CD4-positive, alpha-beta T cell treated with Interleukin-21 for 1 hour (primary cell): ENCODE results near the gene IFNG.

Source experiments
- DNase-seq: peaks from one replicate; pipeline ENCODE4 v3.0.0-alpha.2; 2020

Gene IFNG

GRCh38 chr12:68166317-68166831, 6.8 kb upstream of the IFNG start:
- no peak for DNase-seq

GRCh38 chr12:68163560-68164081, 4.1 kb upstream of the IFNG start:
- peak; percentile 33 for DNase-seq

- no peak for DNase-seq
Observed at GRCh38 chr12:68162374-68162773, 2.8 kb upstream of the IFNG start.

- DNase-seq = peak; percentile 75
Observed at GRCh38 chr12:68158432-68158831, 1.1 kb downstream of the IFNG start.

GRCh38 chr12:68157380-68157779, 2.2 kb downstream of the IFNG start:
- DNase-seq = peak; percentile 22

- no peak for DNase-seq
Observed at GRCh38 chr12:68156636-68157035, 2.9 kb downstream of the IFNG start.

- no peak for DNase-seq
Observed at GRCh38 chr12:68154779-68155178, 4.8 kb downstream of the IFNG start.

- no peak for DNase-seq
Observed at GRCh38 chr12:68148261-68148951, 11.1 kb downstream of the IFNG start.

GRCh38 chr12:68140556-68140955, 19.0 kb downstream of the IFNG start:
- DNase-seq = no peak

GRCh38 chr12:68139941-68140340, 19.6 kb downstream of the IFNG start:
- DNase-seq = no peak

- DNase-seq = no peak
Observed at GRCh38 chr12:68139001-68139400, 20.5 kb downstream of the IFNG start.

- DNase-seq = no peak
Observed at GRCh38 chr12:68138480-68138879, 21.1 kb downstream of the IFNG start.

GRCh38 chr12:68137335-68137830, 22.2 kb downstream of the IFNG start:
- DNase-seq = no peak

GRCh38 chr12:68135520-68135919, 24.0 kb downstream of the IFNG start:
- no peak for DNase-seq

GRCh38 chr12:68131867-68132414, 27.6 kb downstream of the IFNG start:
- no peak for DNase-seq

GRCh38 chr12:68129979-68130378, 29.6 kb downstream of the IFNG start:
- no peak for DNase-seq

- DNase-seq = no peak
Observed at GRCh38 chr12:68122236-68122920, 37.2 kb downstream of the IFNG start.

GRCh38 chr12:68121143-68121542, 38.4 kb downstream of the IFNG start:
- DNase-seq = no peak

GRCh38 chr12:68119724-68120211, 39.8 kb downstream of the IFNG start:
- peak; percentile 54 for DNase-seq

- peak; percentile 16 for DNase-seq
Observed at GRCh38 chr12:68119250-68119649, 40.3 kb downstream of the IFNG start.

- peak; percentile 17 for DNase-seq
Observed at GRCh38 chr12:68118096-68118755, 41.3 kb downstream of the IFNG start.

GRCh38 chr12:68117661-68118060, 41.9 kb downstream of the IFNG start:
- no peak for DNase-seq

GRCh38 chr12:68115281-68115680, 44.3 kb downstream of the IFNG start:
- DNase-seq = no peak
